GM23248 (cell line): ENCODE results near the gene UBE2E3.

ENCODE experiments used
- EZH2 ChIP-seq: fragments of 200-600 bp; sonication (generic); IDR thresholded peaks from 2 replicates; pipeline ENCODE4 v1.6.1; 2018; ENCODE audit warnings: antibody characterized with exemption, mild to moderate bottlenecking; ENCODE audit not compliant: insufficient read depth, poor library complexity, severe bottlenecking
- EZH2phosphoT487 ChIP-seq: fragments of 200-600 bp; sonication (generic); IDR thresholded peaks from 2 replicates; pipeline ENCODE4 v1.6.1; 2018; ENCODE audit warnings: antibody characterized with exemption, moderate library complexity, mild to moderate bottlenecking, low read depth; ENCODE audit not compliant: insufficient read depth

DNA sequence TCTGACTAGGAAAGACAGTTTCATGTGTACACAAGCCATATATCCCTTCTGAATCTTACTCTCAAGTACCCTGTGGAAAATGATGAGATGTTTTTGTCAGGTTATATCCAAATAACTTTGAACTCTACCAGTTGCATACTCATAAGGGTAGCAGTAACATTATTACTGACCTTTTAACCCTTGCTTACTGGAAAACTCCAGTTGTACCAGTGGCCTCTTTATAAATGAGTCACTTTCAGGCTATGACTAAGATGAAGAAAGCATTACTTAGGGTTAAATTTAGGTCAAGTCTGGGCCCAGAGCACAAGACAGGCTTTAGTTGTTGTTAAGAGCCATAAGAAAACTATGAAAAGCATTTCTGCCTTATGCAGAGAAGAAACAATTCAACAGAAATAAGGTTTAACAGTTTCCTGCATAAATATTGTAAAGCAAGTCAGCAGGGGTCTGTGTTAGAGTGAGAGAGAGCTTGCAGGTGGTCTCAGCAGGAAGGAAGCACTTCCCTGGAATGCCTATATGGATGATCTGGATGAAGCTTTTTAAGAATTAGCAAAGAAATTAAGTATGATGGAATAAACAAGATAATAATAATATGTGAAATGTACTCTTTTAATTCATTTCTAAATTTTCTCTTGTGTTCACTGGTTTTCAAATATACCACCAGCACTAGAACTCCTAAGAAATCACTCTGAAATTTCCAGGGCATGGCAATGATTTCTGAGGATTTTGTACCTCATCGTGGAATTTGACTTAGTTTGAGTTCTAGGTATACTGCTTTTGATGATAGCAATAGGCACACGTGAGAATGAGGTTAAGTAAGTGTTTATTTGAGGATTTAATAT is 126.6 kb downstream of the UBE2E3 start:
- TF ChIP-seq EZH2 (no peak), EZH2phosphoT487 (no peak)
